Measurements from ENCODE around the gene CKS1B.

The CKS1B gene

GRCh38 chr1:155016231-155016831, 41.9 kb downstream of the CKS1B start:
- no peak for DNase-seq

GRCh38 chr1:155017041-155017945, 42.8 kb downstream of the CKS1B start:
- DNase-seq = peak; percentile 100

- no peak for DNase-seq
Observed at GRCh38 chr1:155017946-155018316, 43.5 kb downstream of the CKS1B start.

GRCh38 chr1:155018617-155019348, 44.3 kb downstream of the CKS1B start:
- no peak for DNase-seq

- no peak for DNase-seq
Observed at GRCh38 chr1:155019377-155020245, 45.1 kb downstream of the CKS1B start.

- DNase-seq = no peak
Observed at GRCh38 chr1:155022136-155022926, 47.9 kb downstream of the CKS1B start.

- no peak for DNase-seq
Observed at GRCh38 chr1:155022927-155023236, 48.4 kb downstream of the CKS1B start.

GRCh38 chr1:155023627-155024026, 49.1 kb downstream of the CKS1B start:
- no peak for DNase-seq

- no peak for DNase-seq
Observed at GRCh38 chr1:155024315-155024714, 49.8 kb downstream of the CKS1B start.

- DNase-seq = peak; percentile 69
Observed at GRCh38 chr1:155026154-155026553, 51.7 kb downstream of the CKS1B start.

- peak; percentile 74 for DNase-seq
Observed at GRCh38 chr1:155026588-155026987, 52.1 kb downstream of the CKS1B start.
